Endothelial cell of umbilical vein (primary cell): Measurements from ENCODE around the gene C22orf23. TPM values are rescaled to one million over a fixed set of nuclear protein-coding genes. Genes with fewer than 3 reads are reported as not detected.

ENCODE experiments used
- BruUV-seq: library from RNA; stranded (reverse); fragments of 400-500 nt; replicated peaks from 2 replicates; lab custom pipeline; 2021; lab: Mats Ljungman, UMichigan
- CTCF ChIA-PET: fragments of 300-600, 350-600 bp; sonication (Branson Sonifier 250); formaldehyde crosslinking; loops from one replicate; lab custom pipeline; 2021; ENCODE audit warnings: antibody characterized with exemption, inconsistent platforms; lab: Charles Lee
- POLR2A ChIA-PET: fragments of 300-600, 350-600 bp; sonication (Branson Sonifier 250); formaldehyde crosslinking; loops from one replicate; lab custom pipeline; 2021; ENCODE audit warnings: antibody characterized with exemption, inconsistent platforms; lab: Charles Lee
- DNase-seq: peaks from one replicate; pipeline ENCODE4 v3.0.0-alpha.2; 2011; ENCODE audit warnings: low read depth, low spot score
- FAIRE-seq: peaks from 2 replicates; lab custom pipeline; 2011; peaks lifted over from hg19 to GRCh38; lab: Jason Lieb, UNC
- H2AFZ ChIP-seq: 2 replicates; pipeline ENCODE4 v1.6.0; 2012; ENCODE audit warnings: low read depth, low read length, control low read depth, inconsistent platforms
- H3K27ac ChIP-seq: 2 replicates; pipeline ENCODE4 v1.5.1; 2011; ENCODE audit warnings: low read depth, mild to moderate bottlenecking, control low read depth, low read length, moderate library complexity; ENCODE audit not compliant: insufficient read depth
- H3K27me3 ChIP-seq, 2 experiments: 2 replicates each; pipeline versions ENCODE4 v1.6.0 to v1.6.1; 2011; ENCODE audit warnings: low read length in 2 of 2, mixed read lengths in 1 of 2; ENCODE audit not compliant: control insufficient read depth in 2 of 2, insufficient read depth in 2 of 2
- H3K36me3 ChIP-seq, 2 experiments: 2 replicates in 1 of 2; 3 replicates in 1 of 2; pipeline ENCODE4 v1.5.1; 2011; ENCODE audit warnings: low read length in 2 of 2, mild to moderate bottlenecking in 1 of 2, moderate library complexity in 1 of 2; ENCODE audit not compliant: control insufficient read depth in 2 of 2, insufficient read depth in 2 of 2; ENCODE audit errors: extremely low read depth in 1 of 2
- H3K4me1 ChIP-seq: 3 replicates; pipeline ENCODE4 v1.5.1; 2011; ENCODE audit warnings: mild to moderate bottlenecking, low read length; ENCODE audit not compliant: control insufficient read depth, insufficient read depth; ENCODE audit errors: extremely low read depth
- H3K4me2 ChIP-seq: 2 replicates; pipeline ENCODE4 v1.6.1; 2011; ENCODE audit warnings: low read length, control low read depth, mixed read lengths; ENCODE audit not compliant: insufficient read depth
- H3K4me3 ChIP-seq, 3 experiments: fragments of 200-600 bp in 1 of 3; sonication (generic), shearing (Covaris generic) in 1 of 3; replicated peaks in 1 of 3; 2 replicates each; pipeline ENCODE4 v1.5.1; 2011 to 2016; ENCODE audit warnings: control low read depth in 3 of 3, low read length in 3 of 3, mild to moderate bottlenecking in 2 of 3, inconsistent platforms in 1 of 3, low read depth in 1 of 3, moderate library complexity in 1 of 3; ENCODE audit not compliant: insufficient read depth in 1 of 3
- H3K79me2 ChIP-seq: 2 replicates; pipeline ENCODE4 v1.6.0; 2012; ENCODE audit warnings: low read length, inconsistent platforms; ENCODE audit not compliant: control insufficient read depth, insufficient read depth
- H3K9ac ChIP-seq: replicated peaks from 2 replicates; pipeline ENCODE3; 2011; ENCODE audit warnings: low read length, control low read depth; ENCODE audit not compliant: insufficient read depth; ENCODE audit errors: extremely low read depth
- H3K9me1 ChIP-seq: replicated peaks from 3 replicates; pipeline ENCODE4 v1.6.0; 2011; ENCODE audit warnings: mild to moderate bottlenecking, low read length; ENCODE audit not compliant: control insufficient read depth, insufficient read depth; ENCODE audit errors: extremely low read depth
- H3K9me3 ChIP-seq: replicated peaks from 2 replicates; pipeline ENCODE4 v1.5.1; 2012; ENCODE audit warnings: low read length, inconsistent platforms; ENCODE audit not compliant: control insufficient read depth, insufficient read depth
- H4K20me1 ChIP-seq: replicated peaks from 2 replicates; pipeline ENCODE3; 2011; ENCODE audit warnings: mild to moderate bottlenecking, low read length; ENCODE audit not compliant: control insufficient read depth, insufficient read depth; ENCODE audit errors: extremely low read depth
- EZH2 ChIP-seq: IDR thresholded peaks from 2 replicates; pipeline ENCODE4 v1.6.1; 2012; ENCODE audit warnings: borderline replicate concordance, low read depth, mild to moderate bottlenecking, moderate library complexity, low read length, inconsistent platforms; ENCODE audit not compliant: severe bottlenecking
- FOS ChIP-seq: IDR thresholded peaks from 2 replicates; pipeline ENCODE4 v1.6.1; 2011; ENCODE audit warnings: mild to moderate bottlenecking, low read length, moderate library complexity, borderline replicate concordance; ENCODE audit not compliant: insufficient read depth
- GATA2 ChIP-seq: IDR thresholded peaks from 2 replicates; pipeline ENCODE4 v1.7.0; 2011; ENCODE audit warnings: low read depth, mild to moderate bottlenecking, moderate library complexity, mixed read lengths, low read length; ENCODE audit not compliant: insufficient read length, insufficient read depth
- JUN ChIP-seq: IDR thresholded peaks from 2 replicates; pipeline ENCODE4 v1.6.1; 2011; ENCODE audit warnings: borderline replicate concordance, low read depth; ENCODE audit not compliant: insufficient read length, insufficient read depth
- MYC ChIP-seq: IDR thresholded peaks from one replicate; pipeline ENCODE4 v1.6.1; 2011; ENCODE audit warnings: mild to moderate bottlenecking, low read depth, low read length
- POLR2A ChIP-seq: IDR thresholded peaks from 2 replicates; pipeline ENCODE4 v1.6.1; 2012; ENCODE audit warnings: low read depth, mild to moderate bottlenecking, control low read depth, low read length
- POLR2AphosphoS5 ChIP-seq: IDR thresholded peaks from 2 replicates; pipeline ENCODE4 v1.6.1; 2012; ENCODE audit warnings: low read depth, mild to moderate bottlenecking, control low read depth, low read length, moderate library complexity; ENCODE audit not compliant: insufficient read depth
- dilution Hi-C: fragments of 300-500 bp; cut with MboI; formaldehyde crosslinking; loops from one replicate; pipeline ENCODE4 v1.15.0; 2019; ENCODE audit warnings: low sequenced_read_pairs; ENCODE audit not compliant: extremely low pct_ligation_motif_present
- intact Hi-C: fragments of 100-400 bp; cut with micrococcal nuclease; formaldehyde crosslinking; loops from one replicate; pipeline ENCODE4 v1.10.0; 2022
- polyA plus RNA-seq, 4 experiments: library from polyadenylated mRNA; depleted of rRNA in 3 of 4; stranded (reverse) in 3 of 4; unstranded in 1 of 4; fragments of >200 nt; gene quantifications; 2 replicates each; pipeline versions ENCODE4 v1.2.1 to v1.2.3, GENCODE V29; 2011 to 2012; ENCODE audit warnings: missing spikeins in 1 of 4
- total RNA-seq: library from RNA; stranded (reverse); gene quantifications from 2 replicates; pipeline ENCODE4 v1.2.3, GENCODE V29; 2021
- TF ChIP-seq, protein P1 (sequence below): IDR thresholded peaks from 2 replicates; pipeline ENCODE4 v1.6.1; 2011; ENCODE audit not compliant: insufficient read depth, insufficient read length
- TF ChIP-seq, protein P2 (sequence below), 2 donors: IDR thresholded peaks; 1 replicate in 1 of 2; 2 replicates in 1 of 2; pipeline ENCODE4 v1.5.1; 2011; ENCODE audit warnings: low read length in 2 of 2, mild to moderate bottlenecking in 2 of 2, moderate library complexity in 2 of 2, control low read depth in 1 of 2, inconsistent platforms in 1 of 2, low read depth in 1 of 2; ENCODE audit not compliant: insufficient read depth in 1 of 2; ENCODE audit errors: extremely low read depth in 1 of 2

Gene C22orf23
- total and polyA plus RNA-seq, 2 donors (not counting 3 experiments of a cell fraction or from before 2014, with no cell fraction given): 0.23 to 0.44 TPM

DNA sequence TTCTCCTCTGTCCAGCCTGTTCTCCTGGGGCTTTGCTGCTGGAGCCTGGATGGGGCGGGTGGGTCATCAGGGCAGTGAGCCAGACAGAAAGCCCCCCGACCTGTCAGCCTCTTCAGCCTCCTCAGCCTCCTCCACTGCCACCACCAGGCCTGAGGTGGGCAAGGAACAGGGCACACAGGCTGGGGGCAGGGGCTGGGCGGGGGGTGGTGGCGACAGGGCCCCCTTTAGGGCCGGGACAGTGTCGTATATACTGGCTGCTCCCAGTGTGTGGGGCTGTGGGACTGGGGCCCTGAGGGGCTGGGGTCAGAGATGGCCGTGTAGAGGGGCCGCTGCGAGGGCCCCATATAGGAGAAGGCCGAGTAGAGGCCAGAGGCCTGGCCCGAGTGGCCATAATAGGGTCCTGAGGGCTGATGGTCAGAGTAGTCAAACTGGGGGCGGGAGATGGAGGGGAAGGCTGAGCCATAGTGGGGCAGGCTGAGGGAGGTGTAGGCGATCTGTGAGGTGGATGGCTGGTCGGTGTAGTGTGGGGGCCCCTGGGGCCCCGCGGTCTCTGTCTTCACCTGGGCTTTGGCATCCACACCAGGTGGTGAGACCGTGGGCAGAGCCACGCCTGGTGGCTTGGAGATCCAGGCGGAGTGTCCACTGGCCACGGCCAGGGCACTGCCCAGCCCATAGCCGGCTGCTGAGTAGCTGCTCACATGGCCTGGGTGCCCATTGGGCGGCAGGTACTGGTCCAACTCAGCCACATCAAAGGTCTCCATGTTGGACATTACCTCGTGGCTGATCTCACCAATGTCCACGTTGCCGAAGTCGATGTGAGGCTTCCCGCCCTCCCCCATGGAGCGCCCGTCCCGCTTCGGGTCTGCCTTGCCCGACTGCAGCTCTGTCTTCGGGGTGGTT, 20.1 kb upstream of the C22orf23 start:
- H3K9me1 ChIP-seq: no peaks in the 10 kb centered on the region
- FAIRE-seq (no peak), DNase-seq (no peak)
- H3K4me2 ChIP-seq: no peak overlapping the region
- CTCF ChIA-PET: interaction anchor here (1.7 kb wide), 1 partner anchor 8 kb away, joined by 6 read pairs; no protein-coding TSS in a partner anchor
- no peaks in the 10 kb centered on the region for H3K27me3 ChIP-seq
- H3K36me3 ChIP-seq: peaks cover 0 to 1% of the 10 kb centered on the region in 2 experiments
- intact Hi-C loops: no loop called here
- H3K4me3 ChIP-seq: no peak overlapping the region
- no peak overlapping the region for H3K27ac ChIP-seq
- no peaks in the 10 kb centered on the region for H4K20me1 ChIP-seq
- no peak overlapping the region for H2AFZ ChIP-seq
- dilution Hi-C loops: no loop called here
- H3K9me3 ChIP-seq: no peaks in the 10 kb centered on the region
- TF ChIP-seq GATA2: no peak
- no peak for TF ChIP-seq JUN
- TF ChIP-seq FOS: no peak
- TF ChIP-seq, protein P1, sequence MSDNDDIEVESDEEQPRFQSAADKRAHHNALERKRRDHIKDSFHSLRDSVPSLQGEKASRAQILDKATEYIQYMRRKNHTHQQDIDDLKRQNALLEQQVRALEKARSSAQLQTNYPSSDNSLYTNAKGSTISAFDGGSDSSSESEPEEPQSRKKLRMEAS: no peak
- TF ChIP-seq POLR2AphosphoS5: no peak
- TF ChIP-seq EZH2: no peak
- no peak for TF ChIP-seq MYC
- TF ChIP-seq POLR2A: no peak
- TF ChIP-seq, protein P2, sequence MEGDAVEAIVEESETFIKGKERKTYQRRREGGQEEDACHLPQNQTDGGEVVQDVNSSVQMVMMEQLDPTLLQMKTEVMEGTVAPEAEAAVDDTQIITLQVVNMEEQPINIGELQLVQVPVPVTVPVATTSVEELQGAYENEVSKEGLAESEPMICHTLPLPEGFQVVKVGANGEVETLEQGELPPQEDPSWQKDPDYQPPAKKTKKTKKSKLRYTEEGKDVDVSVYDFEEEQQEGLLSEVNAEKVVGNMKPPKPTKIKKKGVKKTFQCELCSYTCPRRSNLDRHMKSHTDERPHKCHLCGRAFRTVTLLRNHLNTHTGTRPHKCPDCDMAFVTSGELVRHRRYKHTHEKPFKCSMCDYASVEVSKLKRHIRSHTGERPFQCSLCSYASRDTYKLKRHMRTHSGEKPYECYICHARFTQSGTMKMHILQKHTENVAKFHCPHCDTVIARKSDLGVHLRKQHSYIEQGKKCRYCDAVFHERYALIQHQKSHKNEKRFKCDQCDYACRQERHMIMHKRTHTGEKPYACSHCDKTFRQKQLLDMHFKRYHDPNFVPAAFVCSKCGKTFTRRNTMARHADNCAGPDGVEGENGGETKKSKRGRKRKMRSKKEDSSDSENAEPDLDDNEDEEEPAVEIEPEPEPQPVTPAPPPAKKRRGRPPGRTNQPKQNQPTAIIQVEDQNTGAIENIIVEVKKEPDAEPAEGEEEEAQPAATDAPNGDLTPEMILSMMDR (IDR thresholded peaks at IDR 0.05; ENCODE audit: extremely low read depth in 1 of 2, insufficient read depth in 1 of 2, low read depth in 1 of 2, low read length in 2 of 2): no peak
- POLR2A ChIA-PET: interaction anchor here (0.6 kb wide), 1 partner anchor 19 kb away, joined by 3 read pairs; no protein-coding TSS in a partner anchor
- no TSS peak for BruUV-seq
- H3K79me2 ChIP-seq: no peaks in the 10 kb centered on the region
- no peak overlapping the region for H3K9ac ChIP-seq
- no peaks in the 10 kb centered on the region for H3K4me1 ChIP-seq
